SK-N-SH (cell line): Measurements from ENCODE around the gene ZSCAN2. TPM values are rescaled to one million over a fixed set of nuclear protein-coding genes. Genes with fewer than 3 reads are reported as not detected.
A peak's percentile ranks its signal among the peaks of the same experiment; 100 is the strongest.

ENCODE experiments used
- CTCF ChIA-PET: fragments of 300-600, 350-600 bp; formaldehyde crosslinking; extraction: SDS; loops from one replicate; lab custom pipeline; 2021; lab: Yijun Ruan, JAX
- POLR2A ChIA-PET: fragments of 350-600 bp; sonication (Branson Sonifier 250); formaldehyde crosslinking; extraction: SDS; loops from one replicate; lab custom pipeline; 2020; ENCODE audit warnings: antibody characterized with exemption, inconsistent platforms; lab: Yijun Ruan, JAX
- DNase-seq: peaks from one replicate; pipeline ENCODE4 v3.0.0; 2012
- H2AFZ ChIP-seq: fragments of 200-600 bp; sonication (generic); 2 replicates; pipeline ENCODE4 v1.8.1; 2016; ENCODE audit warnings: antibody characterized with exemption, mild to moderate bottlenecking, low read depth
- H3F3A ChIP-seq: fragments of 200-600 bp; sonication (generic); replicated peaks from 2 replicates; pipeline ENCODE3; 2016; ENCODE audit warnings: antibody characterized with exemption, mild to moderate bottlenecking; ENCODE audit not compliant: insufficient read depth
- H3K27ac ChIP-seq, 2 experiments: fragments of 200-500 bp in 1 of 2; fragments of 200-600 bp in 1 of 2; sonication (Bioruptor generic) in 1 of 2; sonication (generic), shearing (Covaris generic) in 1 of 2; 2 replicates each; pipeline versions ENCODE4 v1.5.1 to v1.6.1; 2014 to 2016; ENCODE audit warnings: low read depth in 2 of 2, inconsistent platforms in 1 of 2, low read length in 1 of 2, mild to moderate bottlenecking in 1 of 2, mixed read lengths in 1 of 2
- H3K27me3 ChIP-seq: fragments of 200-600 bp; sonication (generic), shearing (Covaris generic); 2 replicates; pipeline ENCODE4 v1.6.1; 2016; ENCODE audit warnings: mixed run types; ENCODE audit not compliant: insufficient read depth
- H3K36me3 ChIP-seq, 2 experiments: fragments of 200-500 bp in 1 of 2; fragments of 200-600 bp in 1 of 2; sonication (Bioruptor generic) in 1 of 2; sonication (generic) in 1 of 2; replicated peaks in 1 of 2; 2 replicates each; pipeline versions ENCODE3 to v1.5.1; 2014 to 2016; ENCODE audit warnings: low read length in 1 of 2, mild to moderate bottlenecking in 1 of 2; ENCODE audit not compliant: insufficient read depth in 2 of 2, control insufficient read depth in 1 of 2
- H3K4me1 ChIP-seq, 2 experiments: fragments of 200-500 bp in 1 of 2; fragments of 200-600 bp in 1 of 2; sonication (Bioruptor generic) in 1 of 2; sonication (generic), shearing (Covaris generic) in 1 of 2; 2 replicates each; pipeline versions ENCODE4 v1.5.1 to v1.6.1; 2014 to 2016; ENCODE audit warnings: low read depth in 1 of 2, low read length in 1 of 2, mixed run types in 1 of 2; ENCODE audit not compliant: insufficient read depth in 2 of 2, control insufficient read depth in 1 of 2
- H3K4me2 ChIP-seq: fragments of 200-600 bp; sonication (generic), shearing (Covaris generic); 2 replicates; pipeline ENCODE4 v1.6.1; 2017; ENCODE audit warnings: mixed run types
- H3K4me3 ChIP-seq, 2 experiments: fragments of 200-500 bp in 1 of 2; fragments of 200-600 bp in 1 of 2; sonication (Bioruptor generic) in 1 of 2; sonication (generic), shearing (Covaris generic) in 1 of 2; 2 replicates each; pipeline versions ENCODE4 v1.5.1 to v1.8.1; 2014 to 2016; ENCODE audit warnings: low read depth in 2 of 2, inconsistent platforms in 1 of 2, low read length in 1 of 2, mild to moderate bottlenecking in 1 of 2, mixed read lengths in 1 of 2, moderate library complexity in 1 of 2
- H3K79me2 ChIP-seq: fragments of 200-600 bp; sonication (generic); 2 replicates; pipeline ENCODE4 v1.8.1; 2017; ENCODE audit warnings: mild to moderate bottlenecking; ENCODE audit not compliant: insufficient read depth
- H3K9ac ChIP-seq: fragments of 200-600 bp; sonication (generic); 2 replicates; pipeline ENCODE4 v1.6.1; 2017; ENCODE audit warnings: mixed run types
- H3K9me2 ChIP-seq: fragments of 200-600 bp; sonication (generic); 2 replicates; pipeline ENCODE4 v1.6.1; 2017; ENCODE audit warnings: mixed run types
- H3K9me3 ChIP-seq: fragments of 200-600 bp; sonication (generic); 2 replicates; pipeline ENCODE4 v1.6.1; 2017; ENCODE audit warnings: mixed run types, mild to moderate bottlenecking, moderate library complexity
- H4K20me1 ChIP-seq: fragments of 200-600 bp; sonication (generic); 2 replicates; pipeline ENCODE4 v1.6.1; 2017; ENCODE audit warnings: mild to moderate bottlenecking, mixed run types; ENCODE audit not compliant: insufficient read depth
- CHD2 ChIP-seq: fragments of 150-350 bp; IDR thresholded peaks from 2 replicates; pipeline ENCODE4 v1.6.1; 2018; ENCODE audit warnings: low read length; ENCODE audit not compliant: partially characterized antibody
- ELF1 ChIP-seq: IDR thresholded peaks from 2 replicates; pipeline ENCODE4 v1.4.0; 2012
- EZH2phosphoT487 ChIP-seq: fragments of 200-600 bp; sonication (generic); IDR thresholded peaks from 2 replicates; pipeline ENCODE4 v1.6.1; 2017; ENCODE audit warnings: low read depth, mixed run types, mild to moderate bottlenecking, antibody characterized with exemption, moderate library complexity, borderline replicate concordance
- FOSL2 ChIP-seq: IDR thresholded peaks from 2 replicates; pipeline ENCODE4 v1.4.0; 2012; ENCODE audit warnings: low read depth, mild to moderate bottlenecking, moderate library complexity, borderline replicate concordance
- FOXJ3 ChIP-seq: sonication (generic); formaldehyde crosslinking; IDR thresholded peaks from 2 replicates; pipeline ENCODE4 v1.5.1; 2020; ENCODE audit warnings: mild to moderate bottlenecking, missing genetic modification reagents
- FOXM1 ChIP-seq: IDR thresholded peaks from 2 replicates; pipeline ENCODE4 v1.4.0; 2012; ENCODE audit warnings: low read depth, mild to moderate bottlenecking
- GATA2 ChIP-seq: sonication (generic); formaldehyde crosslinking; IDR thresholded peaks from 2 replicates; pipeline ENCODE4 v1.5.0; 2020; ENCODE audit warnings: mild to moderate bottlenecking, missing genetic modification reagents
- IRF3 ChIP-seq: fragments of 150-350 bp; IDR thresholded peaks from 2 replicates; pipeline ENCODE4 v1.6.1; 2016; ENCODE audit warnings: mild to moderate bottlenecking, low read depth, low read length
- JUND ChIP-seq: IDR thresholded peaks from 2 replicates; pipeline ENCODE4 v1.4.0; 2012
- NFIC ChIP-seq: IDR thresholded peaks from 2 replicates; pipeline ENCODE4 v1.4.0; 2012; ENCODE audit warnings: borderline replicate concordance
- POLR2AphosphoS5 ChIP-seq: IDR thresholded peaks from 2 replicates; pipeline ENCODE4 v1.6.1; 2012; ENCODE audit warnings: low read depth, low read length
- RCOR1 ChIP-seq: fragments of 150-350 bp; IDR thresholded peaks from 2 replicates; pipeline ENCODE4 v1.6.1; 2017; ENCODE audit warnings: antibody characterized with exemption, low read length
- REST ChIP-seq: IDR thresholded peaks from 2 replicates; pipeline ENCODE4 v1.6.1; 2012; ENCODE audit warnings: mild to moderate bottlenecking, low read depth, low read length, moderate library complexity
- TCF12 ChIP-seq: IDR thresholded peaks from 2 replicates; pipeline ENCODE4 v1.4.0; 2012
- YY1 ChIP-seq: IDR thresholded peaks from 2 replicates; pipeline ENCODE4 v1.4.0; 2012; ENCODE audit warnings: low read depth, mild to moderate bottlenecking
- ZBTB33 ChIP-seq: IDR thresholded peaks from 2 replicates; pipeline ENCODE4 v1.4.0; 2012; ENCODE audit warnings: low read depth, borderline replicate concordance
- WGBS: methylation state at CpG from one replicate; pipeline ENCODE4 v1.1.6; 2017; ENCODE audit warnings: low lambda C conversion rate; 5-methylcytosine and 5-hydroxymethylcytosine counted together
- polyA plus RNA-seq, 3 experiments: library from polyadenylated mRNA; depleted of rRNA; stranded (reverse); fragments of >200 nt; gene quantifications; 2 replicates each; pipeline ENCODE4 v1.2.3, GENCODE V29; 2012

Gene ZSCAN2
- polyA plus RNA-seq, 1 of the 3 experiments (the other 2 are of a cell fraction) = 22.0 TPM

- Histone ChIP-seq H3K79me2 (peaks cover 35% of the 10 kb centered on the region), H2AFZ (no peak overlapping the region), H3K27me3 (no peaks in the 10 kb centered on the region), H3K27ac (no peak overlapping the region), H3K4me1 (peaks cover 15 to 18% of the 10 kb centered on the region in 2 experiments; a peak in 2 of 4 replicates), H3K9me3 (no peaks in the 10 kb centered on the region), H3K4me3 (no peak overlapping the region), H3K9ac (no peak overlapping the region), H3K9me2 (no peaks in the 10 kb centered on the region), H4K20me1 (no peaks in the 10 kb centered on the region), H3F3A (peaks cover 8% of the 10 kb centered on the region), H3K36me3 (peaks cover 43 to 46% of the 10 kb centered on the region in 2 experiments), H3K4me2 (no peak overlapping the region)
- WGBS = 100% methylated on average over 2 of the region's 2 CpGs
- DNase-seq = no peak
- ChIA-PET CTCF (interaction anchor here (0.8 to 3.3 kb wide), 4 partner anchors 9 to 79 kb away, joined by 3 to 13 read pairs (median 6); no protein-coding TSS in a partner anchor), POLR2A (interaction anchor here (0.5 to 0.8 kb wide), 2 partner anchors 16 to 277 kb away, joined by 3 to 4 read pairs; no protein-coding TSS in a partner anchor)
- TF ChIP-seq IRF3 (no peak), REST (no peak), NFIC (no peak), ELF1 (no peak), FOSL2 (no peak), FOXJ3 (CRISPR knock-in tag) (no peak), EZH2phosphoT487 (no peak), POLR2AphosphoS5 (no peak), JUND (no peak), CHD2 (no peak), TCF12 (no peak), FOXM1 (no peak)
Measured at GRCh38 chr15:84649706-84650105, 48.9 kb downstream of the ZSCAN2 start.

- ChIA-PET POLR2A (interaction anchor here (0.6 to 2.4 kb wide), 16 partner anchors 9 to 1056 kb away, joined by 3 to 12 read pairs (median 4); partner anchors contain the start of genes SEC11A and ZSCAN2), CTCF (interaction anchor here (0.6 to 2.6 kb wide), 13 partner anchors 10 to 276 kb away, joined by 3 to 17 read pairs (median 5); no protein-coding TSS in a partner anchor)
- Histone ChIP-seq H4K20me1 (no peaks in the 10 kb centered on the region), H3K27me3 (no peaks in the 10 kb centered on the region), H3K4me3 (peak overlapping the region; percentile 54 to 92), H3F3A (peaks cover 15% of the 10 kb centered on the region), H3K4me1 (peaks cover 21 to 30% of the 10 kb centered on the region in 2 experiments; a peak in 2 of 4 replicates), H3K9me3 (no peaks in the 10 kb centered on the region), H2AFZ (0 out of 2 replicates have a peak overlapping the region, but pooled peaks have one; percentile 59), H3K36me3 (peaks cover 20 to 27% of the 10 kb centered on the region in 2 experiments), H3K4me2 (peak overlapping the region; percentile 79), H3K9me2 (no peaks in the 10 kb centered on the region), H3K79me2 (peaks cover 35% of the 10 kb centered on the region), H3K27ac (peak overlapping the region; percentile 72 to 86), H3K9ac (peak overlapping the region; percentile 89)
- WGBS = 5% methylated on average over 7 of the region's 7 CpGs
- peak; percentile 30 for DNase-seq
- TF ChIP-seq RCOR1 = no peak
- no peak for TF ChIP-seq ZBTB33
- no peak for TF ChIP-seq FOXM1
- TF ChIP-seq GATA2 (CRISPR knock-in tag) = no peak
- TF ChIP-seq IRF3 = no peak
- TF ChIP-seq REST = no peak
- no peak for TF ChIP-seq YY1
Measured at GRCh38 chr15:84653584-84653909, 52.7 kb downstream of the ZSCAN2 start.
